OCI-LY3 (cell line): ENCODE measurements around the gene CEMIP.

Source experiments
- CTCF ChIP-seq: fragments of 200-600, 300-600 bp; sonication (generic); IDR thresholded peaks from 2 replicates; pipeline ENCODE4 v1.5.1; 2014; ENCODE audit warnings: antibody characterized with exemption, low read length, low read depth
- EZH2phosphoT487 ChIP-seq: fragments of 200-600 bp; shearing (Covaris generic); IDR thresholded peaks from 2 replicates; pipeline ENCODE4 v1.6.1; 2018; ENCODE audit warnings: antibody characterized with exemption, mixed run types, low read depth

- TF ChIP-seq CTCF (no peak), EZH2phosphoT487 (no peak)
Observed at GRCh38 chr15:80816936-80817335, 37.8 kb downstream of the CEMIP start.
